BJ (cell line): ENCODE measurements around the gene IGF2BP1. TPM values are rescaled to one million over a fixed set of nuclear protein-coding genes. Genes with fewer than 3 reads are reported as not detected.

Experiments used
- CTCF ChIA-PET: fragments of 350-600 bp; formaldehyde crosslinking; extraction: SDS; loops from one replicate; lab custom pipeline; 2021; ENCODE audit warnings: antibody characterized with exemption, inconsistent platforms; lab: Yijun Ruan, JAX
- POLR2A ChIA-PET: fragments of 300-600 bp; sonication (Branson Sonifier 250); formaldehyde crosslinking; extraction: SDS; loops from one replicate; lab custom pipeline; 2021; ENCODE audit warnings: antibody characterized with exemption; lab: Charles Lee
- DNase-seq: peaks from one replicate; pipeline ENCODE4 v3.0.0-alpha.2; 2011; ENCODE audit warnings: low read depth
- H3K27me3 ChIP-seq: 2 replicates; pipeline ENCODE4 v1.6.0; 2011; ENCODE audit warnings: low read length; ENCODE audit not compliant: control insufficient read depth, insufficient read depth
- H3K36me3 ChIP-seq: 2 replicates; pipeline ENCODE4 v1.5.1; 2011; ENCODE audit warnings: low read length; ENCODE audit not compliant: control insufficient read depth, insufficient read depth
- H3K4me3 ChIP-seq: 2 replicates; pipeline ENCODE4 v1.5.1; 2011; ENCODE audit warnings: low read depth, mild to moderate bottlenecking, control low read depth, low read length
- CTCF ChIP-seq: IDR thresholded peaks from 2 replicates; pipeline ENCODE4 v1.5.1; 2011; ENCODE audit warnings: low read depth, mild to moderate bottlenecking, control low read depth, inconsistent platforms, low read length, moderate library complexity; ENCODE audit not compliant: insufficient read depth
- polyA plus RNA-seq: library from polyadenylated mRNA; depleted of rRNA; stranded (reverse); fragments of >200 nt; gene quantifications from 2 replicates; pipeline ENCODE4 v1.2.3, GENCODE V29; 2011

IGF2BP1 gene
- polyA plus RNA-seq, 1 experiment = 5.3 TPM

DNA sequence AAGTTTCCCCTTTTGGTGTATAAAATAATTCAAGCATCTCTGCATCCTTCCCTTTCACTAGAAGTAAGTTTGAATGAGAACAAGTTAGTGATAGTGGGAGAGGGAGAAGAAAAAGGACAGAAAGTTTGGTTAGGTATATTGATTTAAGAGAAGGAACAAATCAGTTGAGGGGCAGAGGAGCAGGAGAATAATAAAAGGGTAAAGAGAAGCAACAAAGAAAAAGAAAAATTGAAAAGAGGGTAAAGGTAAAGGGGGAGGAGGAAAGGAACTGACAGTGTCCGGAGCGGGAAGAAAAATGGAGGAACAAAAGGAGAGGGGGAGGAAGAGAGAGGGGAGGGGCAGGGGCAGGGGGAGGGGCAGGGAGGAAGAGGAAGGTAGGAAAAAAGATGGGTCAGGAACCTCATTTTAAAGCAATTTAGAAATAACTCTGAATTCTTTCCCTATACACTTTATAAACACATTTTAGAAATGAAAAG lies 6.3 kb upstream of the IGF2BP1 start:
- Histone ChIP-seq H3K4me3 (no peak overlapping the region), H3K36me3 (no peaks in the 10 kb centered on the region), H3K27me3 (peaks cover 16% of the 10 kb centered on the region)
- ChIA-PET CTCF (no interaction called here), POLR2A (no interaction called here)
- TF ChIP-seq CTCF = no peak
- no peak for DNase-seq

GRCh38 chr17:48992444-48992843 lies 4.7 kb upstream of the IGF2BP1 start:
- no peak for TF ChIP-seq CTCF
- no peak for DNase-seq
- CTCF ChIA-PET = interaction anchor here (0.7 to 1.2 kb wide), 2 partner anchors 41 to 43 kb away, joined by 3 read pairs; no protein-coding TSS in a partner anchor
- POLR2A ChIA-PET = no interaction called here
- Histone ChIP-seq H3K4me3 (no peak overlapping the region), H3K36me3 (no peaks in the 10 kb centered on the region), H3K27me3 (peaks cover 23% of the 10 kb centered on the region)

DNA sequence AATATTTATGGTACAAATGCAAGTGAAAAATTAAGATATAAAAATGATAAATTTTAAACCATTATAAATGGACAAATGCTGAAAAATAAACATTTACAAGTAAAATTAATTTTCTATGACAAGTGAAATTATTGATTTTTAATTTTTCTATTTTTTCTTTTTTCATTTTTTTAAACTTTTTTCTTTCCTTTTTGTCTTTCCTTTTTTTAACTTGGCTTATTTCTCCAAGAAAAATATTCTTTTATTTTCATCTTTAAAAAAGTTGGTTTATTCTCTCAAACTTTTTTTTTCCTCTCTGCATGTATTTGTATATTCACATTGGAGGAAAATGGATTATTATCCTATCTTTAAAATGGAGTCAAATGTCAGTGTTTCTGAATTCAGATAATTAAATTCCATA lies 3.9 kb upstream of the IGF2BP1 start:
- H3K36me3 ChIP-seq = no peaks in the 10 kb centered on the region
- no peak for TF ChIP-seq CTCF
- no peak for DNase-seq
- ChIA-PET POLR2A (no interaction called here), CTCF (interaction anchor here (1.1 to 1.2 kb wide), 2 partner anchors 19 to 42 kb away, joined by 3 read pairs; no protein-coding TSS in a partner anchor)
- peaks cover 27% of the 10 kb centered on the region for H3K27me3 ChIP-seq
- no peak overlapping the region for H3K4me3 ChIP-seq

DNA sequence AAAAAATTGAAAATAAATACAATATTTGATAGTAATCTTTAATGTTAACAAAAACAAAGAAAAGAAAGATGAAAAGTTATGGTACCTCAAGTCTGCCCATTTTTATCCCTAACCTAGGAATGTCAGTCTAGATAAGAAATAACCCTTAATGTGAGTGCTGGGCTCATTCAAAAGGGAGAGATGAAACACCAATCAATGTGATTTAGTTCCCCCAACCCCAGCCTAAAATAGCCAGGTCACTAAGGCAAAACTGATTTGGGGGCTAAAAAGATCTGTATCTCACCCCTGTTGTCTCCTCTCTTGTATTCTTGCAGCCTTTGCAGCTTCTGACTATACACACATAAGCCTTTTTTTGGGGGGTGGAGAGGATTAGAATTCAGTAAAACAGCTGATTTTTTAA lies 3.2 kb upstream of the IGF2BP1 start:
- TF ChIP-seq CTCF = no peak
- CTCF ChIA-PET = interaction anchor here (0.7 to 1.7 kb wide), 3 partner anchors 19 to 63 kb away, joined by 3 to 7 read pairs (median 3); no protein-coding TSS in a partner anchor
- Histone ChIP-seq H3K36me3 (no peaks in the 10 kb centered on the region), H3K27me3 (peaks cover 27% of the 10 kb centered on the region), H3K4me3 (no peak overlapping the region)
- DNase-seq = no peak
- POLR2A ChIA-PET = interaction anchor here (0.7 kb wide), 1 partner anchor 143 kb away, joined by 3 read pairs; no protein-coding TSS in a partner anchor

GRCh38 chr17:48994549-48995303 lies 2.5 kb upstream of the IGF2BP1 start:
- Histone ChIP-seq H3K4me3 (no peak overlapping the region), H3K36me3 (no peaks in the 10 kb centered on the region), H3K27me3 (peaks cover 28% of the 10 kb centered on the region)
- no peak for DNase-seq
- CTCF ChIA-PET = interaction anchor here (0.7 to 1.7 kb wide), 4 partner anchors 21 to 64 kb away, joined by 3 to 7 read pairs (median 3); no protein-coding TSS in a partner anchor
- no peak for TF ChIP-seq CTCF
- POLR2A ChIA-PET = interaction anchor here (0.6 to 0.7 kb wide), 2 partner anchors 11 to 144 kb away, joined by 3 to 5 read pairs; no protein-coding TSS in a partner anchor
